ENCODE measurements around the gene SLC16A6.
"Not testable (repeated sequence)": the region's sequence is repeated elsewhere in the genome, so short reads cannot be mapped to it uniquely, and the experiment has no call there.

SLC16A6 gene

DNA sequence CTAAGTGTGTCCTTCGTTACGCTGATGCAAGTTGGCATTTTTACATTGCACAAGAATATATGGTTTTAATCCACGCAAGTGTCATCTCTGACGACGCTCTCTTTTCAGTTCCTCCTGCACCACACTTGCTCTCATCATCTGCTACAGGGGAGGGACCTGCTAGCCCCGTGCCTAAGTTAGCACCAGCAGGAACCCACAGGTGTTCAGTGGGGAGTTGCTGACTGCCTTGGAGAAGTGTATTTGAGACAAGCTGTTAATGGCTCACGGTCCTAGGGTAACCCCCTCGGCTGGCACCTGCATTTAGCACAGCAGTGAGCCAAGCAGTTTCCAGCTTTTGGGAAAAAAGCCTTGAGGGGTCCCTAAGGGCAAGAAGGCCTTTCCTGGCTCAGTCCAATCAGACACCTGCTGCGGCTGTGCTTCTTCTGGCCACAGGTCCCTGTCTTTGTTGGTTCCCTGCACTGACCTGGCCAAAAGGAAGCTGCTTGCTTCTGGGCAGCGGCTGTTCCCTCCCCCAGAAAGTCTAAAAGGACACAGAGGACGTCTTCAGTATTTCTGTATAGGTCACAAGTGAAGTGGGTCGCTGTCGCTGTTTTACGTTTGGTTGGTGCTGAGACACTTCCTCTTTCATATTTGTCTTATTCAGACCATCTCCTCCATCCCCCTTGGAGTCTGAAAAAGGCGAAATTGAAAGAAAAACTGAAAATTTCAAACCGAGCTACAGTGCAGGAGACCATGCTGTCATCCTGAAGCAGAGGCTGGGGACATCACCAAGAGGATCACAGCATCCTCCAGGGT lies 53.4 kb downstream of the SLC16A6 start:
- peak; percentile 73 for DNase-seq (ENCODE audit: low read depth)
- peak overlapping the region; percentile 44 for H3K4me3 ChIP-seq (ENCODE audit: low read depth, low read length)
- TF ChIP-seq, protein P1, sequence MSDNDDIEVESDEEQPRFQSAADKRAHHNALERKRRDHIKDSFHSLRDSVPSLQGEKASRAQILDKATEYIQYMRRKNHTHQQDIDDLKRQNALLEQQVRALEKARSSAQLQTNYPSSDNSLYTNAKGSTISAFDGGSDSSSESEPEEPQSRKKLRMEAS (IDR thresholded peaks at IDR 0.05; ENCODE audit: low read depth, low read length) = 0 out of 2 replicates have a peak, but pooled peaks have one; percentile 14
- 0 out of 2 replicates have a peak, but pooled peaks have one; percentile 9 for TF ChIP-seq MYC (IDR thresholded peaks at IDR 0.05; ENCODE audit: low read depth, low read length)

DNA sequence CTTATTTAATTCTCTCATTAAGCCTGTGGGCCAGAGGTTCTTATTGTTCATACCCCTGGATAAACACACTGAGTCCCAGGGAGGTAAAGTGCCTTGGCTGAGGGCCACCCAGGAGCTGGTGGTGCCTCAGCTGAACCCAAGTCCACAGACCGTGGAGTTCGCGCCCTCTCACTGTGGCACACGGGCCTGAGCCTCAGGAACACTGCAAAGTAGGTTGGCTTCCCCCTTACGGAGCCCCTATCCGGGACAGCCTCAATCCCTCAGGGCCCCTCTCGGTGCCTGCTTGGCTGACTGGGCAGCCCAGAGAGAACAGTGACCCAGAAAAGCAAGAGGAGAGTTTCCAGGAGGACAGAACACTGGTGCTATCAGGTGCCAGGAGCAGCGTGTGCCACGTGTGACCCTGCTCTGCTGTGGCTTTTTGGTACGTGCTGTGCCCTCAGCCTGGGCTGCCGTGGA lies 55.6 kb downstream of the SLC16A6 start:
- H3K4me3 ChIP-seq (ENCODE audit: low read depth, low read length); DNase-seq (ENCODE audit: low read depth): not testable (repeated sequence)

DNA sequence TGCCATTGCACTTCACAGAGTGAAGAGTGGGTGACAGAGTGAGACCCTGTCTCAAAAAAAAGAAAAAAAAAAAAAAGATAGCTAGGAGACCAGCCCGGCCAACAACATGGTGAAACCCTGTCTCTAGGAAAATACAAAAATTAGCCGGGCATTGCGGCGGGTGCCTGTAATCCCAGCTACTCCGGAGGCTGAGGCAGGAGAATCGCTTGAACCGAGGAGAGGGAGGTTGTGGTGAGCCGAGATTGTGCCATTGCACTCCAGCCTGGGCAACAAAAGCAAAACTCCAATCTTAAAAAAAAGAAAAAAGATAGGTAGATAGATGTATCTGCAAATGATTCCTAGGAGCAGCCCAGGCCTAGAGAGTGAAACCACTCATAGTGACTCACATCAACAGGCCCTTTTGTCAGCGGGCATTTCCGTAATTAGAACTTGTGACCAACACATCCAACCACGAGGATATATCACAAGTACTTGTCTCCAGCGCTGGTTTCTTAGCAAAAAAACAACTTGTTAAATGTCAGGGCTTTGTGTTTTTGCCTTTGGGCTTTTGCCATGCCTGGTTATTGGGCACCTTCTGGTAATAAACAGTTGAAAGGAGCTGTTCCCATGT lies 56.1 kb downstream of the SLC16A6 start:
- DNase-seq (ENCODE audit: low read depth) = peak; percentile 46
- not testable (repeated sequence) for H3K4me3 ChIP-seq (ENCODE audit: low read depth, low read length)

DNA sequence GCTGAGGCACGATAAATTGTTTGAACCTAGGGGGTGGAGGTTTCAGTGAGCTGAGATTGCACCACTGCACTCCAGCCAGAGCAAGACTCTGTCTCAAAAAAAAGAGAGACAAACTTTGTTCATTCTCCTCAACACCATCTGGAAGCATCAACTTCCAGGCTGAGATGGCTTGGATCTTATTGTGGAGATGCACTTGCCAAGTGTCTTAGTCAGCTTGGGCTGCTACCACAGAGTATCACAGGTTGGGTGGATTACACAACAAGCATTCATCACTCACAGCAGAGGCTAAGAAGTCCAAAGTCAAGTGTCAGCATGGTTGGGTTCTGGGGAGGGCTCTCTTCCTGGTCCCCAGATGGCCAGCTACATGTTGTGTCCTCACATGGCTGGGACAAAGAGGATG lies 58.2 kb downstream of the SLC16A6 start:
- not testable (repeated sequence) for H3K4me3 ChIP-seq (ENCODE audit: low read depth, low read length)
- peak; percentile 13 for DNase-seq (ENCODE audit: low read depth)

GRCh38 chr17:68231541-68231940 lies 59.4 kb downstream of the SLC16A6 start:
- DNase-seq (ENCODE audit: low read depth) = no peak
- TF ChIP-seq CTCF (IDR thresholded peaks at IDR 0.05; ENCODE audit: low read depth, low read length) (no peak), MYC (IDR thresholded peaks at IDR 0.05; ENCODE audit: low read depth, low read length) (no peak), POLR2A (IDR thresholded peaks at IDR 0.05; ENCODE audit: extremely low read depth, insufficient read length) (no peak)
- TF ChIP-seq, protein P1 (IDR thresholded peaks at IDR 0.05; ENCODE audit: low read depth, low read length) = no peak
- no peak overlapping the region for H3K4me3 ChIP-seq (ENCODE audit: low read depth, low read length)

DNA sequence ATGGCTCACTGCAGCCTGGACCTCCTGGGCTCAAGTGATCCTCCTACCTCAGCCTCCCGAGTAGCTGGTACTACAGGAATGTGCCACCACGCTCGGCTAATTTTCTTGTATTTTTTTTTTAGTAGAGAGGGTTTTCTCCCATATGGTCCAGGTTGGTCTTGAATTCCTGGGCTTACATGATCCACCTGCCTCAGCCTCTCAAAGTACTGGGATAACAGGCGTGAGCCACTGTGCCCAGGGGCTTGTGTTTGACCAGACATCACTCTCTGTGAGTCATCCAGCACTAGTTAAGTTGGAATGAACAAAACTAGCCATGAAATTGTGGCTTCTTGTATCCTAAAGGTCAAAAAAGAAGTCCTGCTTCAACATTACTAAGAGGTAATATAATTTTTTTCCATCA lies 59.8 kb downstream of the SLC16A6 start:
- H3K4me3 ChIP-seq (ENCODE audit: low read depth, low read length); DNase-seq (ENCODE audit: low read depth): not testable (repeated sequence)

- no peak for TF ChIP-seq MYC (IDR thresholded peaks at IDR 0.05; ENCODE audit: low read depth, low read length)
- TF ChIP-seq, protein P1 (IDR thresholded peaks at IDR 0.05; ENCODE audit: low read depth, low read length) = no peak
- no peak for DNase-seq (ENCODE audit: low read depth)
- H3K4me3 ChIP-seq (ENCODE audit: low read depth, low read length) = no peak overlapping the region
Measured at GRCh38 chr17:68229619-68230018, 61.3 kb downstream of the SLC16A6 start.

DNA sequence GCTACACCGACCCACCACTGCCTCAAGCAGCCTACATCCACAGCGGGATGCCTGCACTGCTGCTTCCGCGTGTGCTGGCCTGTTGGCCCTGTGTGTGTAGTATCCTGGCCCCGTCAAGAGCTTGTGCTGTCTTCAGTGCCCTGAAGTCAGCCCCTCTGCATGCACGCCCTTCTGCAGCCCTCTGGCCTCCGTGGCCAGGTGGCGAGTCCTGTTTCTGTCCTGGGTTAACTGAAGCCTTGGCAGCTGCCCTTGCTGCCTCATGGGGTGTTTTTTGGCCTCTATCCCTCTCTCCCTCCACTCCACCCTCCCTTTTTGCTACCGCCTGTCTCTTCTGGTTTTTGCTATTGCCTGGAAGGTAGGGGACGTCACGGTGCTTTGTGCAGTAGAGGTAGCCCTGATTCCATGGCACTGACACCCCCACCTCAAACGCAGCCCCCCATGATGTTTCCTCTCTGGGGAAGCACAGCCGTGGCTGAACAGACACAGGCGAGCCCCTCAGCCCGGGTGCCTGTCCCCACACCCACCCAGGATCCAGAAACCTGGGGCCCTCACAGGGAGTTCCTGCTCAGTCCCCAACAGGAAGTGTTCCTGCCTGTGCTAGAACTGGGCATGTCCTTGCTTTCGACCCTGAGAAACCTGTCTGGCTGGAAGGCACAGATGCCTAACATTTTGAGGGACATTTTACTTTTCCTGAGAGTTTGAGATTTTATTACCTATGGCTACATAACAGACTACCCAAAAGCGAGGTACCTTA lies 61.9 kb downstream of the SLC16A6 start:
- no peak for DNase-seq (ENCODE audit: low read depth)
- TF ChIP-seq MYC (IDR thresholded peaks at IDR 0.05; ENCODE audit: low read depth, low read length) = no peak
- TF ChIP-seq POLR2A (IDR thresholded peaks at IDR 0.05; ENCODE audit: extremely low read depth, insufficient read length) = no peak
- TF ChIP-seq, protein P1 (IDR thresholded peaks at IDR 0.05; ENCODE audit: low read depth, low read length) = no peak
- H3K4me3 ChIP-seq (ENCODE audit: low read depth, low read length) = no peak overlapping the region

GRCh38 chr17:68228039-68228680 lies 62.8 kb downstream of the SLC16A6 start:
- H3K4me3 ChIP-seq (ENCODE audit: low read depth, low read length) = not testable (repeated sequence)
- DNase-seq (ENCODE audit: low read depth) = peak; percentile 30

GRCh38 chr17:68225055-68225454 lies 65.9 kb downstream of the SLC16A6 start:
- H3K4me3 ChIP-seq (ENCODE audit: low read depth, low read length); DNase-seq (ENCODE audit: low read depth): not testable (repeated sequence)
